H9 (cell line): ENCODE results near the gene C16orf78. TPM values are rescaled to one million over a fixed set of nuclear protein-coding genes. Genes with fewer than 3 reads are reported as not detected.

ENCODE experiments used
- DNase-seq: peaks from one replicate; pipeline ENCODE4 v3.0.0-alpha.2; 2017
- H2AFZ ChIP-seq: one replicate; pipeline ENCODE4 v1.6.1; 2013; ENCODE audit warnings: mild to moderate bottlenecking, low read length, control low read depth, moderate library complexity
- H2AK5ac ChIP-seq: 2 replicates; pipeline ENCODE4 v1.6.1; 2013; ENCODE audit warnings: low read length, control low read depth, mixed read lengths; ENCODE audit not compliant: insufficient read length
- H2BK120ac ChIP-seq: one replicate; pipeline ENCODE4 v1.6.1; 2013; ENCODE audit warnings: low read depth, mild to moderate bottlenecking, low read length, control low read depth, inconsistent platforms; ENCODE audit not compliant: poor library complexity, severe bottlenecking
- H2BK12ac ChIP-seq: 2 replicates; pipeline ENCODE4 v1.6.1; 2013; ENCODE audit warnings: low read length, control low read depth, mixed read lengths, low read depth; ENCODE audit not compliant: insufficient read length
- H2BK15ac ChIP-seq: 2 replicates; pipeline ENCODE4 v1.6.1; 2013; ENCODE audit warnings: low read depth, low read length, control low read depth
- H2BK20ac ChIP-seq: one replicate; pipeline ENCODE4 v1.6.1; 2013; ENCODE audit warnings: low read depth, mild to moderate bottlenecking, low read length, control low read depth, inconsistent platforms; ENCODE audit not compliant: poor library complexity, severe bottlenecking
- H2BK5ac ChIP-seq: 2 replicates; pipeline ENCODE4 v1.6.1; 2013; ENCODE audit warnings: low read length, control low read depth, mixed read lengths; ENCODE audit not compliant: insufficient read length
- H3K14ac ChIP-seq: 2 replicates; pipeline ENCODE4 v1.6.1; 2013; ENCODE audit warnings: low read length, control low read depth; ENCODE audit not compliant: insufficient read depth
- H3K18ac ChIP-seq: 2 replicates; pipeline ENCODE4 v1.6.1; 2013; ENCODE audit warnings: low read depth, mild to moderate bottlenecking, mixed read lengths, low read length, control low read depth; ENCODE audit not compliant: insufficient read length
- H3K23ac ChIP-seq: 2 replicates; pipeline ENCODE4 v1.6.1; 2013; ENCODE audit warnings: low read length, control low read depth, mixed read lengths, low read depth; ENCODE audit not compliant: insufficient read length
- H3K23me2 ChIP-seq: 2 replicates; pipeline ENCODE4 v1.6.1; 2013; ENCODE audit warnings: low read depth, mild to moderate bottlenecking, mixed read lengths, low read length, control low read depth; ENCODE audit not compliant: insufficient read length, poor library complexity, severe bottlenecking
- H3K27ac ChIP-seq: 2 replicates; pipeline ENCODE4 v1.5.1; 2013; ENCODE audit warnings: low read length, control low read depth, mixed read lengths, low read depth; ENCODE audit not compliant: insufficient read length
- H3K27me3 ChIP-seq: 2 replicates; pipeline ENCODE4 v1.6.1; 2013; ENCODE audit warnings: low read length, control low read depth, inconsistent platforms; ENCODE audit not compliant: insufficient read depth
- H3K4ac ChIP-seq: 2 replicates; pipeline ENCODE4 v1.6.1; 2013; ENCODE audit warnings: low read depth, mild to moderate bottlenecking, control low read depth, inconsistent platforms, low read length, moderate library complexity
- H3K4me1 ChIP-seq: 2 replicates; pipeline ENCODE4 v1.6.1; 2013; ENCODE audit warnings: low read length, control low read depth, inconsistent platforms; ENCODE audit not compliant: insufficient read depth
- H3K4me2 ChIP-seq: 2 replicates; pipeline ENCODE4 v1.6.1; 2013; ENCODE audit warnings: low read length, control low read depth, mixed read lengths; ENCODE audit not compliant: insufficient read length, insufficient read depth
- H3K56ac ChIP-seq: 2 replicates; pipeline ENCODE4 v1.6.1; 2013; ENCODE audit warnings: low read depth, mild to moderate bottlenecking, mixed read lengths, low read length, control low read depth; ENCODE audit not compliant: insufficient read length
- H3K79me1 ChIP-seq: 2 replicates; pipeline ENCODE4 v1.6.1; 2013; ENCODE audit warnings: low read depth, mild to moderate bottlenecking, moderate library complexity, low read length, control low read depth, inconsistent platforms; ENCODE audit not compliant: insufficient read depth, poor library complexity, severe bottlenecking
- H3K79me2 ChIP-seq: 2 replicates; pipeline ENCODE4 v1.6.1; 2013; ENCODE audit warnings: low read length, control low read depth, inconsistent platforms; ENCODE audit not compliant: insufficient read depth
- H3K9ac ChIP-seq: 2 replicates; pipeline ENCODE4 v1.6.1; 2013; ENCODE audit warnings: low read length, control low read depth, mixed read lengths; ENCODE audit not compliant: insufficient read length; ENCODE audit errors: extremely low read depth
- H3K9me3 ChIP-seq: one replicate; pipeline ENCODE4 v1.6.1; 2013; ENCODE audit warnings: low read depth, low read length, inconsistent platforms; ENCODE audit not compliant: control insufficient read depth
- H3T11ph ChIP-seq: one replicate; pipeline ENCODE4 v1.6.1; 2013; ENCODE audit warnings: mild to moderate bottlenecking, low read length, control low read depth, inconsistent platforms
- H4K20me1 ChIP-seq: one replicate; pipeline ENCODE4 v1.6.1; 2013; ENCODE audit not compliant: control insufficient read depth, insufficient read length, insufficient read depth
- H4K5ac ChIP-seq: 2 replicates; pipeline ENCODE4 v1.6.1; 2013; ENCODE audit warnings: low read depth, mild to moderate bottlenecking, mixed read lengths, low read length, control low read depth; ENCODE audit not compliant: insufficient read length
- H4K8ac ChIP-seq: replicated peaks from 2 replicates; pipeline ENCODE4 v1.6.1; 2013; ENCODE audit warnings: low read length, control low read depth, mixed read lengths, low read depth; ENCODE audit not compliant: insufficient read length
- H4K91ac ChIP-seq: 2 replicates; pipeline ENCODE4 v1.6.1; 2013; ENCODE audit warnings: low read depth, mild to moderate bottlenecking, moderate library complexity, mixed read lengths, low read length, control low read depth; ENCODE audit not compliant: insufficient read length
- H3K27ac Mint-ChIP-seq, 3 experiments: 2 replicates in 2 of 3; 3 replicates in 1 of 3; pipeline ENCODE4 v1.8.0; 2020 to 2021; ENCODE audit warnings: mixed read lengths in 3 of 3, mild to moderate bottlenecking in 1 of 3, moderate library complexity in 1 of 3
- H3K27me3 Mint-ChIP-seq: 2 replicates; pipeline ENCODE4 v1.8.0; 2021; ENCODE audit warnings: low read depth, mild to moderate bottlenecking, moderate library complexity, mixed read lengths
- H3K36me3 Mint-ChIP-seq, 3 experiments: 2 replicates in 2 of 3; 3 replicates in 1 of 3; pipeline ENCODE4 v1.8.0; 2020 to 2021; ENCODE audit warnings: low read depth in 3 of 3, mixed read lengths in 3 of 3; ENCODE audit not compliant: insufficient read depth in 1 of 3
- H3K4me1 Mint-ChIP-seq, 2 experiments: 2 replicates each; pipeline ENCODE4 v1.8.0; 2020; ENCODE audit warnings: mixed read lengths in 2 of 2
- H3K4me3 Mint-ChIP-seq, 2 experiments: 2 replicates in 1 of 2; 3 replicates in 1 of 2; pipeline ENCODE4 v1.8.0; 2020 to 2021; ENCODE audit warnings: mild to moderate bottlenecking in 2 of 2, mixed read lengths in 2 of 2, moderate library complexity in 1 of 2
- H3K9me3 Mint-ChIP-seq, 2 experiments: 2 replicates in 1 of 2; 3 replicates in 1 of 2; pipeline ENCODE4 v1.8.0; 2020; ENCODE audit warnings: mild to moderate bottlenecking in 2 of 2, mixed read lengths in 2 of 2, moderate library complexity in 1 of 2
- WGBS: extraction: QIAGEN DNeasy Blood & Tissue Kit; methylation state at CpG from one replicate; pipeline ENCODE4 v1.1.7; 2013; ENCODE audit warnings: missing lambda C conversion rate, low lambda C conversion rate, mixed read lengths; ENCODE audit not compliant: insufficient read length; ENCODE audit errors: extremely low coverage; 5-methylcytosine and 5-hydroxymethylcytosine counted together
- total RNA-seq: library from RNA; stranded (reverse); gene quantifications from 2 replicates; pipeline ENCODE4 v1.2.1, GENCODE V29; 2021
- TF ChIP-seq, protein P1 (sequence below): fragments of 200-600 bp; sonication (generic); conservative IDR thresholded peaks from 3 replicates; pipeline ENCODE4 v1.8.0; 2021; ENCODE audit warnings: antibody characterized with exemption, mild to moderate bottlenecking

The C16orf78 gene
- total RNA-seq, 1 experiment from 2014 or later: not detected

DNA sequence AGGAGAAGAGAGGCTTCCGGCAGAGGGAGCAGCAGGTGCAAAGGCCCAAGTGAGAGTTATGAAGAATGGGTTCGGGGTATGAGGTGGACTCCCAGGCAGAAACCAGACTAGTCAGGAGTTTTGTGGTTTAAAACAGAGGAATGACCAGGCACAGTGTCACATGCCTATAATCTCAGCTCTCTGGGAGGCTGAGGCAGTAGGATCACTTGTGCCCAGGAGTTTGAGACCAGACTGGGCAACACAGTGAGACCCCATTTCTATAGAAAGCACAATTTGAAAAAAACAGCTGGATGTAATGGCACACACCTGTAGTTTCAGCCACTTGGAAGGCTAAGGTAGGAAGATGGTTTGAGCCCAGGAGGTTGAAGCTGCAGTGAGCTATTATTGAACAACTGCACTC lies 43.8 kb downstream of the C16orf78 start:
- Histone ChIP-seq H2BK5ac (no peak overlapping the region), H4K20me1 (no peaks in the 10 kb centered on the region), H4K5ac (no peak overlapping the region), H3K4me2 (no peak overlapping the region), H3K9ac (no peak overlapping the region), H2AK5ac (no peak overlapping the region), H4K8ac (no peak overlapping the region), H3K4ac (no peak overlapping the region), H3T11ph (no peak overlapping the region), H3K23ac (no peak overlapping the region), H2BK20ac (no peak overlapping the region), H3K27me3 (no peaks in the 10 kb centered on the region), H3K27ac (no peak overlapping the region), H3K79me1 (no peaks in the 10 kb centered on the region), H3K23me2 (no peaks in the 10 kb centered on the region), H3K79me2 (no peaks in the 10 kb centered on the region), H4K91ac (no peak overlapping the region), H2BK12ac (no peak overlapping the region), H3K4me1 (no peaks in the 10 kb centered on the region), H3K56ac (no peak overlapping the region), H3K18ac (no peak overlapping the region), H2AFZ (no peak overlapping the region), H2BK120ac (no peak overlapping the region), H3K14ac (no peak overlapping the region), H3K9me3 (no peaks in the 10 kb centered on the region), H2BK15ac (no peak overlapping the region)
- DNase-seq: no peak
- Mint-ChIP-seq H3K4me3 (no peak overlapping the region), H3K9me3 (no peaks in the 10 kb centered on the region), H3K36me3 (no peaks in the 10 kb centered on the region), H3K27me3 (peaks cover 23% of the 10 kb centered on the region), H3K27ac (no peak overlapping the region; a peak in 1 of 7 replicates), H3K4me1 (peaks cover 4 to 7% of the 10 kb centered on the region in 2 experiments; a peak in 2 of 4 replicates)
- no CpG with 5 or more reads among the region's 2 CpGs for whole genome bisulfite sequencing
- TF ChIP-seq, protein P1, sequence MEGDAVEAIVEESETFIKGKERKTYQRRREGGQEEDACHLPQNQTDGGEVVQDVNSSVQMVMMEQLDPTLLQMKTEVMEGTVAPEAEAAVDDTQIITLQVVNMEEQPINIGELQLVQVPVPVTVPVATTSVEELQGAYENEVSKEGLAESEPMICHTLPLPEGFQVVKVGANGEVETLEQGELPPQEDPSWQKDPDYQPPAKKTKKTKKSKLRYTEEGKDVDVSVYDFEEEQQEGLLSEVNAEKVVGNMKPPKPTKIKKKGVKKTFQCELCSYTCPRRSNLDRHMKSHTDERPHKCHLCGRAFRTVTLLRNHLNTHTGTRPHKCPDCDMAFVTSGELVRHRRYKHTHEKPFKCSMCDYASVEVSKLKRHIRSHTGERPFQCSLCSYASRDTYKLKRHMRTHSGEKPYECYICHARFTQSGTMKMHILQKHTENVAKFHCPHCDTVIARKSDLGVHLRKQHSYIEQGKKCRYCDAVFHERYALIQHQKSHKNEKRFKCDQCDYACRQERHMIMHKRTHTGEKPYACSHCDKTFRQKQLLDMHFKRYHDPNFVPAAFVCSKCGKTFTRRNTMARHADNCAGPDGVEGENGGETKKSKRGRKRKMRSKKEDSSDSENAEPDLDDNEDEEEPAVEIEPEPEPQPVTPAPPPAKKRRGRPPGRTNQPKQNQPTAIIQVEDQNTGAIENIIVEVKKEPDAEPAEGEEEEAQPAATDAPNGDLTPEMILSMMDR: no peak
